SK-N-SH (cell line): ENCODE measurements around the gene URM1. TPM values are rescaled to one million over a fixed set of nuclear protein-coding genes. Genes with fewer than 3 reads are reported as not detected.

ENCODE experiments used
- CTCF ChIA-PET: fragments of 300-600, 350-600 bp; formaldehyde crosslinking; extraction: SDS; loops from one replicate; lab custom pipeline; 2021; lab: Yijun Ruan, JAX
- POLR2A ChIA-PET: fragments of 350-600 bp; sonication (Branson Sonifier 250); formaldehyde crosslinking; extraction: SDS; loops from one replicate; lab custom pipeline; 2020; ENCODE audit warnings: antibody characterized with exemption, inconsistent platforms; lab: Yijun Ruan, JAX
- DNase-seq: peaks from one replicate; pipeline ENCODE4 v3.0.0; 2012
- H2AFZ ChIP-seq: fragments of 200-600 bp; sonication (generic); 2 replicates; pipeline ENCODE4 v1.8.1; 2016; ENCODE audit warnings: antibody characterized with exemption, mild to moderate bottlenecking, low read depth
- H3F3A ChIP-seq: fragments of 200-600 bp; sonication (generic); replicated peaks from 2 replicates; pipeline ENCODE3; 2016; ENCODE audit warnings: antibody characterized with exemption, mild to moderate bottlenecking; ENCODE audit not compliant: insufficient read depth
- H3K27ac ChIP-seq, 2 experiments: fragments of 200-500 bp in 1 of 2; fragments of 200-600 bp in 1 of 2; sonication (Bioruptor generic) in 1 of 2; sonication (generic), shearing (Covaris generic) in 1 of 2; 2 replicates each; pipeline versions ENCODE4 v1.5.1 to v1.6.1; 2014 to 2016; ENCODE audit warnings: low read depth in 2 of 2, inconsistent platforms in 1 of 2, low read length in 1 of 2, mild to moderate bottlenecking in 1 of 2, mixed read lengths in 1 of 2
- H3K27me3 ChIP-seq: fragments of 200-600 bp; sonication (generic), shearing (Covaris generic); 2 replicates; pipeline ENCODE4 v1.6.1; 2016; ENCODE audit warnings: mixed run types; ENCODE audit not compliant: insufficient read depth
- H3K36me3 ChIP-seq, 2 experiments: fragments of 200-500 bp in 1 of 2; fragments of 200-600 bp in 1 of 2; sonication (Bioruptor generic) in 1 of 2; sonication (generic) in 1 of 2; replicated peaks in 1 of 2; 2 replicates each; pipeline versions ENCODE3 to v1.5.1; 2014 to 2016; ENCODE audit warnings: low read length in 1 of 2, mild to moderate bottlenecking in 1 of 2; ENCODE audit not compliant: insufficient read depth in 2 of 2, control insufficient read depth in 1 of 2
- H3K4me1 ChIP-seq, 2 experiments: fragments of 200-500 bp in 1 of 2; fragments of 200-600 bp in 1 of 2; sonication (Bioruptor generic) in 1 of 2; sonication (generic), shearing (Covaris generic) in 1 of 2; 2 replicates each; pipeline versions ENCODE4 v1.5.1 to v1.6.1; 2014 to 2016; ENCODE audit warnings: low read depth in 1 of 2, low read length in 1 of 2, mixed run types in 1 of 2; ENCODE audit not compliant: insufficient read depth in 2 of 2, control insufficient read depth in 1 of 2
- H3K4me2 ChIP-seq: fragments of 200-600 bp; sonication (generic), shearing (Covaris generic); 2 replicates; pipeline ENCODE4 v1.6.1; 2017; ENCODE audit warnings: mixed run types
- H3K4me3 ChIP-seq, 2 experiments: fragments of 200-500 bp in 1 of 2; fragments of 200-600 bp in 1 of 2; sonication (Bioruptor generic) in 1 of 2; sonication (generic), shearing (Covaris generic) in 1 of 2; 2 replicates each; pipeline versions ENCODE4 v1.5.1 to v1.8.1; 2014 to 2016; ENCODE audit warnings: low read depth in 2 of 2, inconsistent platforms in 1 of 2, low read length in 1 of 2, mild to moderate bottlenecking in 1 of 2, mixed read lengths in 1 of 2, moderate library complexity in 1 of 2
- H3K79me2 ChIP-seq: fragments of 200-600 bp; sonication (generic); 2 replicates; pipeline ENCODE4 v1.8.1; 2017; ENCODE audit warnings: mild to moderate bottlenecking; ENCODE audit not compliant: insufficient read depth
- H3K9ac ChIP-seq: fragments of 200-600 bp; sonication (generic); 2 replicates; pipeline ENCODE4 v1.6.1; 2017; ENCODE audit warnings: mixed run types
- H3K9me2 ChIP-seq: fragments of 200-600 bp; sonication (generic); 2 replicates; pipeline ENCODE4 v1.6.1; 2017; ENCODE audit warnings: mixed run types
- H3K9me3 ChIP-seq: fragments of 200-600 bp; sonication (generic); 2 replicates; pipeline ENCODE4 v1.6.1; 2017; ENCODE audit warnings: mixed run types, mild to moderate bottlenecking, moderate library complexity
- H4K20me1 ChIP-seq: fragments of 200-600 bp; sonication (generic); 2 replicates; pipeline ENCODE4 v1.6.1; 2017; ENCODE audit warnings: mild to moderate bottlenecking, mixed run types; ENCODE audit not compliant: insufficient read depth
- CHD2 ChIP-seq: fragments of 150-350 bp; IDR thresholded peaks from 2 replicates; pipeline ENCODE4 v1.6.1; 2018; ENCODE audit warnings: low read length; ENCODE audit not compliant: partially characterized antibody
- ELF1 ChIP-seq: IDR thresholded peaks from 2 replicates; pipeline ENCODE4 v1.4.0; 2012
- EZH2phosphoT487 ChIP-seq: fragments of 200-600 bp; sonication (generic); IDR thresholded peaks from 2 replicates; pipeline ENCODE4 v1.6.1; 2017; ENCODE audit warnings: low read depth, mixed run types, mild to moderate bottlenecking, antibody characterized with exemption, moderate library complexity, borderline replicate concordance
- FOSL2 ChIP-seq: IDR thresholded peaks from 2 replicates; pipeline ENCODE4 v1.4.0; 2012; ENCODE audit warnings: low read depth, mild to moderate bottlenecking, moderate library complexity, borderline replicate concordance
- GABPA ChIP-seq: IDR thresholded peaks from 2 replicates; pipeline ENCODE4 v1.4.0; 2012; ENCODE audit warnings: low read depth, mild to moderate bottlenecking
- GATA2 ChIP-seq: sonication (generic); formaldehyde crosslinking; IDR thresholded peaks from 2 replicates; pipeline ENCODE4 v1.5.0; 2020; ENCODE audit warnings: mild to moderate bottlenecking, missing genetic modification reagents
- JUND ChIP-seq: IDR thresholded peaks from 2 replicates; pipeline ENCODE4 v1.4.0; 2012
- MAX ChIP-seq: IDR thresholded peaks from 2 replicates; pipeline ENCODE4 v1.4.0; 2012; ENCODE audit warnings: low read depth
- MEF2A ChIP-seq: IDR thresholded peaks from 2 replicates; pipeline ENCODE4 v1.4.0; 2012; ENCODE audit warnings: low read depth, borderline replicate concordance
- POLR2AphosphoS5 ChIP-seq: IDR thresholded peaks from 2 replicates; pipeline ENCODE4 v1.6.1; 2012; ENCODE audit warnings: low read depth, low read length
- RCOR1 ChIP-seq: fragments of 150-350 bp; IDR thresholded peaks from 2 replicates; pipeline ENCODE4 v1.6.1; 2017; ENCODE audit warnings: antibody characterized with exemption, low read length
- REST ChIP-seq: IDR thresholded peaks from 2 replicates; pipeline ENCODE4 v1.6.1; 2012; ENCODE audit warnings: mild to moderate bottlenecking, low read depth, low read length, moderate library complexity
- RFX5 ChIP-seq: IDR thresholded peaks from 2 replicates; pipeline ENCODE4 v1.6.1; 2012; ENCODE audit warnings: mild to moderate bottlenecking, improper control_type of control experiment, low read length
- USF1 ChIP-seq: IDR thresholded peaks from 2 replicates; pipeline ENCODE4 v1.4.0; 2012; ENCODE audit warnings: low read depth, borderline replicate concordance
- YY1 ChIP-seq: IDR thresholded peaks from 2 replicates; pipeline ENCODE4 v1.4.0; 2012; ENCODE audit warnings: low read depth, mild to moderate bottlenecking
- WGBS: methylation state at CpG from one replicate; pipeline ENCODE4 v1.1.6; 2017; ENCODE audit warnings: low lambda C conversion rate; 5-methylcytosine and 5-hydroxymethylcytosine counted together
- polyA plus RNA-seq, 3 experiments: library from polyadenylated mRNA; depleted of rRNA; stranded (reverse); fragments of >200 nt; gene quantifications; 2 replicates each; pipeline ENCODE4 v1.2.3, GENCODE V29; 2012

The URM1 gene
- polyA plus RNA-seq, 1 of the 3 experiments (the other 2 are of a cell fraction), result 58.9 TPM

- WGBS, result 66% methylated on average over 5 of the region's 7 CpGs
- H3K79me2 ChIP-seq, result no peaks in the 10 kb centered on the region
- TF ChIP-seq FOSL2 (no peak), ELF1 (no peak), RCOR1 (no peak), RFX5 (no peak), POLR2AphosphoS5 (no peak), GATA2 (CRISPR knock-in tag) (no peak), EZH2phosphoT487 (no peak), MAX (no peak), YY1 (no peak), MEF2A (no peak), REST (no peak), CHD2 (no peak)
- TF ChIP-seq, all 33 proteins: peak for 0
- Histone ChIP-seq H3K4me1 (no peaks in the 10 kb centered on the region), H3K4me2 (no peak overlapping the region), H3K9me3 (no peaks in the 10 kb centered on the region), H4K20me1 (no peaks in the 10 kb centered on the region), H3K9ac (no peak overlapping the region), H2AFZ (no peak overlapping the region), H3K27me3 (no peaks in the 10 kb centered on the region; the same call in 1 of the 2 replicates), H3K4me3 (no peak overlapping the region), H3K9me2 (no peaks in the 10 kb centered on the region), H3F3A (peaks cover 4% of the 10 kb centered on the region), H3K27ac (no peak overlapping the region), H3K36me3 (peaks cover 0 to 36% of the 10 kb centered on the region in 2 experiments)
- CTCF ChIA-PET, result interaction anchor here (0.9 to 1.2 kb wide), 5 partner anchors 13 to 45 kb away, joined by 3 to 5 read pairs (median 4); no protein-coding TSS in a partner anchor
- POLR2A ChIA-PET, result interaction anchor here (0.6 kb wide), 1 partner anchor 80 kb away, joined by 4 read pairs; no protein-coding TSS in a partner anchor
- DNase-seq, result peak; percentile 43
Measured at GRCh38 chr9:128393970-128394369, 22.8 kb downstream of the URM1 start.

GRCh38 chr9:128394379-128395168, 23.4 kb downstream of the URM1 start:
- Histone ChIP-seq H3K9ac (no peak overlapping the region), H3K27ac (no peak overlapping the region), H2AFZ (no peak overlapping the region), H3K4me3 (no peak overlapping the region), H3K27me3 (no peaks in the 10 kb centered on the region; the same call in 1 of the 2 replicates), H3K4me1 (no peaks in the 10 kb centered on the region), H3K4me2 (no peak overlapping the region), H3K79me2 (no peaks in the 10 kb centered on the region), H3K9me2 (no peaks in the 10 kb centered on the region), H3K36me3 (peaks cover 0 to 30% of the 10 kb centered on the region in 2 experiments), H3K9me3 (no peaks in the 10 kb centered on the region), H4K20me1 (no peaks in the 10 kb centered on the region), H3F3A (peaks cover 4% of the 10 kb centered on the region)
- WGBS, result 68% methylated on average over 8 of the region's 9 CpGs
- ChIA-PET POLR2A (interaction anchor here (0.5 kb wide), 1 partner anchor 1100 kb away, joined by 5 read pairs; no protein-coding TSS in a partner anchor), CTCF (interaction anchor here (1.0 to 1.2 kb wide), 3 partner anchors 13 to 32 kb away, joined by 3 read pairs; no protein-coding TSS in a partner anchor)
- no peak for DNase-seq
- no peak for TF ChIP-seq ELF1
- no peak for TF ChIP-seq GABPA
- 0 out of 2 replicates have a peak, but pooled peaks have one; percentile 18 for TF ChIP-seq POLR2AphosphoS5
- no peak for TF ChIP-seq JUND
- no peak for TF ChIP-seq USF1
